Hepatocyte (in vitro differentiated cells): ENCODE measurements around the gene COL8A2. TPM values are rescaled to one million over a fixed set of nuclear protein-coding genes. Genes with fewer than 3 reads are reported as not detected.
A peak's percentile ranks its signal among the peaks of the same experiment; 100 is the strongest.

Experiments
- DNase-seq: peaks from one replicate; pipeline ENCODE4 v3.0.0-alpha.2; 2016; ENCODE audit warnings: low spot score
- H2AFZ ChIP-seq: fragments of 200-600 bp; sonication (generic); 2 replicates; pipeline ENCODE4 v1.6.0; 2016; ENCODE audit warnings: antibody characterized with exemption, mild to moderate bottlenecking
- H3K27ac ChIP-seq: fragments of 200-600 bp; sonication (generic); 2 replicates; pipeline ENCODE4 v1.5.1; 2016; ENCODE audit warnings: mild to moderate bottlenecking
- H3K27me3 ChIP-seq: fragments of 200-600 bp; sonication (generic); 2 replicates; pipeline ENCODE4 v1.6.1; 2016
- H3K36me3 ChIP-seq: fragments of 200-600 bp; sonication (generic); replicated peaks from 2 replicates; pipeline ENCODE4 v1.5.1; 2016; ENCODE audit warnings: low read depth; ENCODE audit not compliant: insufficient read depth
- H3K4me1 ChIP-seq: fragments of 200-600 bp; sonication (generic); 2 replicates; pipeline ENCODE4 v1.5.1; 2016; ENCODE audit warnings: mild to moderate bottlenecking, moderate library complexity; ENCODE audit not compliant: insufficient read depth
- H3K4me2 ChIP-seq: fragments of 200-600 bp; sonication (generic); 2 replicates; pipeline ENCODE4 v1.6.0; 2016
- H3K4me3 ChIP-seq: fragments of 200-600 bp; sonication (generic); 2 replicates; pipeline ENCODE4 v1.5.1; 2016; ENCODE audit warnings: mild to moderate bottlenecking
- H3K79me2 ChIP-seq: fragments of 200-600 bp; sonication (generic); 2 replicates; pipeline ENCODE4 v1.6.0; 2017; ENCODE audit warnings: mild to moderate bottlenecking
- H3K9me2 ChIP-seq: fragments of 200-600 bp; sonication (generic); replicated peaks from 2 replicates; pipeline ENCODE4 v1.6.0; 2017; ENCODE audit warnings: mild to moderate bottlenecking; ENCODE audit not compliant: insufficient read depth
- H3K9me3 ChIP-seq: fragments of 200-600 bp; sonication (generic); 2 replicates; pipeline ENCODE4 v1.5.1; 2016; ENCODE audit warnings: low read depth, mild to moderate bottlenecking
- H4K20me1 ChIP-seq: fragments of 200-600 bp; sonication (generic); 2 replicates; pipeline ENCODE4 v1.6.0; 2016; ENCODE audit warnings: mild to moderate bottlenecking; ENCODE audit not compliant: insufficient read depth, poor library complexity, severe bottlenecking
- EZH2 ChIP-seq: fragments of 200-600 bp; sonication (generic); IDR thresholded peaks from 2 replicates; pipeline ENCODE4 v1.6.1; 2016; ENCODE audit warnings: antibody characterized with exemption, mild to moderate bottlenecking, borderline replicate concordance
- EZH2phosphoT487 ChIP-seq: fragments of 200-600 bp; sonication (generic); IDR thresholded peaks from one replicate; pipeline ENCODE4 v1.6.1; 2018; ENCODE audit warnings: antibody characterized with exemption, mild to moderate bottlenecking, low read depth, moderate library complexity; ENCODE audit not compliant: unreplicated experiment, severe bottlenecking
- WGBS: methylation state at CpG from one replicate; pipeline ENCODE4 v1.1.6; 2016; ENCODE audit warnings: low lambda C conversion rate; ENCODE audit errors: missing lambda C conversion rate; 5-methylcytosine and 5-hydroxymethylcytosine counted together
- polyA plus RNA-seq: library from polyadenylated mRNA; unstranded; fragments of >200 nt; fragmentation: Nextera tagmentation; extraction: Ambion mirVana; gene quantifications from 2 replicates; pipeline ENCODE4 v1.2.1, GENCODE V29; 2016
- total RNA-seq: library from RNA; depleted of rRNA; stranded (reverse); fragments of >200 nt; gene quantifications from 2 replicates; pipeline ENCODE4 v1.2.3, GENCODE V29; 2014
- TF ChIP-seq, protein P1 (sequence below): fragments of 200-600 bp; sonication (generic); IDR thresholded peaks from 2 replicates; pipeline ENCODE4 v1.5.1; 2016; ENCODE audit warnings: antibody characterized with exemption, mild to moderate bottlenecking; ENCODE audit not compliant: poor library complexity

Gene COL8A2
- total and polyA plus RNA-seq, 2 experiments from 2014 or later = 44.8 to 59.4 TPM

DNA sequence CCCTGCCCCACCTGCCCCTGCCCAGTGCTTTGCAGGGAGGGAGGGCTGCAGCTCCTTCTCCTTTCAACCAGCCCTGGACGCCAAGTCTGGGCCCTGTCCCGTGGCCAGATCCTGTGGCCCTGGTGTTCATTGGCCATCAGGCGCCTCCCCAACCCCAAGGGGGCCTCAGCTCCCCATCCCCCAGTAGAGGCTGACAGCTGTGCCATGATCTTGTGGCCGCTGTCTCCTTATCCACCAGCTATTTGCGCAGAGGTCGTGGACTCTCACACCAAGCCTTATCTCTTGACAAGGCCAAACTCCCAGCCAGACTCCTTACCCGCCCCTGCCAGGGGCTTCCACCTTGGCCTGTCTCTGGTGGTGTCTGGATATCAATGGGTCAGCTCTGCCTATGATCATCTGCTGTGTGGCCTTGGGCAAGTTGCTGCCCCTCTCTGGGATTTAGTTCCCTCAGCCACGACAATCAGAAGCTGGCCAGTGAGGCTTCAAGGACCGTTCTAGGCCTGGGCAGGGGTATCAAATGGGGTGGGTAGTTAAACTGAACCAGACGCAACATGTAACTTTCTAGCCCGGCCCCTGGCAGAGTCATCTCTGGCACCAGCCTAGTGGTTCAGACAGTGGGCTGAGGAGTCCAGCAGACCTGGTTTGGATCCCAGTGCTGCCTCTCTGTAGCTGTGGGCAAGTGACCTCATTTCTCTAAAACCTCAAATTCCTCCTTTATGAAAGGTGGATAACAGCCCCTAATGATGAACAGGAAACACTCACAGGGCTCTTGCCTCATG lies 3.3 kb upstream of the COL8A2 start:
- no peaks in the 10 kb centered on the region for H3K9me3 ChIP-seq
- no peak overlapping the region for H3K4me2 ChIP-seq
- no peak for DNase-seq
- H3K36me3 ChIP-seq = no peaks in the 10 kb centered on the region
- H4K20me1 ChIP-seq = no peaks in the 10 kb centered on the region
- peaks cover 16% of the 10 kb centered on the region for H3K27me3 ChIP-seq
- no peaks in the 10 kb centered on the region for H3K9me2 ChIP-seq
- no peak overlapping the region for H3K4me3 ChIP-seq
- H3K79me2 ChIP-seq = no peaks in the 10 kb centered on the region
- H3K4me1 ChIP-seq = peaks cover 22% of the 10 kb centered on the region
- no peak overlapping the region for H3K27ac ChIP-seq
- TF ChIP-seq, protein P1, sequence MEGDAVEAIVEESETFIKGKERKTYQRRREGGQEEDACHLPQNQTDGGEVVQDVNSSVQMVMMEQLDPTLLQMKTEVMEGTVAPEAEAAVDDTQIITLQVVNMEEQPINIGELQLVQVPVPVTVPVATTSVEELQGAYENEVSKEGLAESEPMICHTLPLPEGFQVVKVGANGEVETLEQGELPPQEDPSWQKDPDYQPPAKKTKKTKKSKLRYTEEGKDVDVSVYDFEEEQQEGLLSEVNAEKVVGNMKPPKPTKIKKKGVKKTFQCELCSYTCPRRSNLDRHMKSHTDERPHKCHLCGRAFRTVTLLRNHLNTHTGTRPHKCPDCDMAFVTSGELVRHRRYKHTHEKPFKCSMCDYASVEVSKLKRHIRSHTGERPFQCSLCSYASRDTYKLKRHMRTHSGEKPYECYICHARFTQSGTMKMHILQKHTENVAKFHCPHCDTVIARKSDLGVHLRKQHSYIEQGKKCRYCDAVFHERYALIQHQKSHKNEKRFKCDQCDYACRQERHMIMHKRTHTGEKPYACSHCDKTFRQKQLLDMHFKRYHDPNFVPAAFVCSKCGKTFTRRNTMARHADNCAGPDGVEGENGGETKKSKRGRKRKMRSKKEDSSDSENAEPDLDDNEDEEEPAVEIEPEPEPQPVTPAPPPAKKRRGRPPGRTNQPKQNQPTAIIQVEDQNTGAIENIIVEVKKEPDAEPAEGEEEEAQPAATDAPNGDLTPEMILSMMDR = no peak
- TF ChIP-seq EZH2 (no peak), EZH2phosphoT487 (no peak)
- no peak overlapping the region for H2AFZ ChIP-seq
- WGBS = 80% methylated on average over 9 of the region's 11 CpGs

DNA sequence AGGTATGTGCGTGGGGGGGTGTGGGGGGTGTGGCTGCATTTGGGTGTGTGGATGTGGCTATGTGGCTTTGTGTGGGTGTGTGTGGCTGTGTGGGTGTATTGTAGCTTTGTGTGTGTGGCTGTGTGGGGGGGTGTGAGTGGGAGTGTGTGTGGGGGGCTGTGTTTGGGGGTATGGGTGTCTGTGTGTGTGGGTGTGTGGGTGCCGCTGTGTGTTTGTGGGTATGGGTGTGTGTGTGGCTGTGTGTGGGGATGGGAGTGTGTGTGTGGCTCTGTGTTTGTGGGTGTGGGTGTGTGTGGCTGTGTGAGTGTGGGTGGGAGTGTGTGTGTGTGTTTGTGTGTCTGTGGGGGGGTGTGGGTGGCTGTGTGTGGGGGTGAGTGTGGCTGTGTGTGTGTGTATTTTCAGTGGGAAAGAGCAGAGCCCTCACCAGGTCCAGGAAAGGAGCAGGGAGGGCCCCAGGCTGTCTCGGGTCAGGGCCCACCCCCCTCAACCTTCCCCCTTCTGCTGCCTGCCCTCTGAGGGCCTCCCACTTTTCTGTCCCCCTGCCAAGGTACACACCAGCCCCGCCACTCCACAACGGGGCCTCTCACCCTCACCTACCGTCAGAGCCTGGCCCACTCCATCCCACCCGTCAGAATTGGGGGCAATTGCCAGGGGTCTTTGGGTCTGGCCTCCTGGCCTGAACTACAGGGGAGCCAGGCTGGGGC lies 1.9 kb upstream of the COL8A2 start:
- Histone ChIP-seq H4K20me1 (no peaks in the 10 kb centered on the region), H2AFZ (no peak overlapping the region), H3K36me3 (no peaks in the 10 kb centered on the region), H3K27me3 (peaks cover 21% of the 10 kb centered on the region), H3K79me2 (no peaks in the 10 kb centered on the region), H3K27ac (no peak overlapping the region), H3K9me3 (no peaks in the 10 kb centered on the region), H3K4me2 (peak overlapping the region; percentile 56), H3K4me1 (peaks cover 22% of the 10 kb centered on the region), H3K9me2 (no peaks in the 10 kb centered on the region), H3K4me3 (no peak overlapping the region)
- WGBS = 68% methylated on average over 5 of the region's 7 CpGs
- TF ChIP-seq, protein P1 = no peak
- TF ChIP-seq EZH2phosphoT487 (no peak), EZH2 (no peak)
- DNase-seq = no peak

DNA sequence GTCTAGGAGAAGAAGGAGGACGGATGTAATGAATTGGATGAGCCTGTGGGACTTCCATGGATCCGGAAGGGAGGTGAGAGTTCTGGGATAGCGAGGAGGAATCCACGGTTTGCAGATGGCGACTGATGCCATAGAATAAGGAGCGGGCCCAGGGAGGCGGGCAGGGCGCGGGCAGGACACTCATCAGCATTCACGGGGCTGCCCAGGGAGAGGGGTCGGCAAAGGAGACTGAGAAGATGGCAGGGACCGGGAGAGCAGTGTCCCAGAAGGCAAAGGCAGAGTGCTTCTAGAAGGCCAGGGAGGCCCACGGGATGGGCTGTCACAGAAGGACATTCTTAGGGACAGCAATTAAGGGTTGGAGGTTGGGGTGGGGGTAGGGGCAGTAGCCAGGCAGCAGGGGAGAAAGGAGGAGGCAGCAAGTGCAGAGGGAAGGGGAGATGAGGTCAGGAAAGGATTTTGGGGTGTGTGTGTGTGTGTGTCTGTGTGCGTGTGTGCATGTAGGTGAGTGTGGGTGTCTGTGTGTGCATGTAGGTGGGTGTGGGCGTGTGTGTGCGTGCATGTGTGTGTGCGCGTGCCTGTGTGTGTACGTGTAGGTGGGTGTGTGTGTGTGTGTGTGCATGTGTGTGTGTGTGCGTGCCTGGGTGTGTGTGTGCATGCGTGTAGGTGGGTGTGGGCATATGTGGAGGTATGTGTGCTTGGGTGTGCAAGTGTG lies 1.1 kb upstream of the COL8A2 start:
- no peaks in the 10 kb centered on the region for H3K9me3 ChIP-seq
- WGBS = 92% methylated on average over 17 of the region's 21 CpGs
- no peaks in the 10 kb centered on the region for H3K36me3 ChIP-seq
- H3K4me2 ChIP-seq = peak overlapping the region; percentile 96
- H3K4me1 ChIP-seq = peaks cover 22% of the 10 kb centered on the region
- TF ChIP-seq EZH2 = no peak
- TF ChIP-seq EZH2phosphoT487 = no peak
- TF ChIP-seq, protein P1 = no peak
- no peak for DNase-seq
- no peaks in the 10 kb centered on the region for H3K79me2 ChIP-seq
- no peak overlapping the region for H3K27ac ChIP-seq
- no peaks in the 10 kb centered on the region for H4K20me1 ChIP-seq
- H3K27me3 ChIP-seq = peaks cover 21% of the 10 kb centered on the region
- no peak overlapping the region for H2AFZ ChIP-seq
- no peaks in the 10 kb centered on the region for H3K9me2 ChIP-seq
- no peak overlapping the region for H3K4me3 ChIP-seq
